HG03139 (cell line): ENCODE results near the gene LSP1.

Experiments
- ATAC-seq: cut with Tn5 transposase; IDR thresholded peaks from one replicate; pipeline ENCODE4 v1.9.1; 2021; ENCODE audit not compliant: unreplicated experiment

The LSP1 gene

GRCh38 chr11:1913271-1914060 lies 60.6 kb downstream of the LSP1 start:
- ATAC-seq = no peak

GRCh38 chr11:1915795-1916131 lies 62.9 kb downstream of the LSP1 start:
- ATAC-seq = no peak

- ATAC-seq = no peak
These were observed 63.5 kb downstream of the LSP1 start for GRCh38 chr11:1916132-1916985.

- ATAC-seq = no peak
These were observed 64.2 kb downstream of the LSP1 start for GRCh38 chr11:1916986-1917522.

GRCh38 chr11:1917523-1918435 lies 64.9 kb downstream of the LSP1 start:
- ATAC-seq = no peak

- no peak for ATAC-seq
These were observed 65.8 kb downstream of the LSP1 start for GRCh38 chr11:1918436-1919315.

GRCh38 chr11:1919391-1920127 lies 66.7 kb downstream of the LSP1 start, which contains the start of gene TNNT3:
Gene TNNT3, plus strand, starts transcription at chr11:1919703. Its CDS starts 3,172 bp downstream, at chr11:1922875.
- ATAC-seq = no peak

GRCh38 chr11:1920128-1920908 lies 67.4 kb downstream of the LSP1 start:
- no peak for ATAC-seq

- no peak for ATAC-seq
These were observed 68.2 kb downstream of the LSP1 start for GRCh38 chr11:1920909-1921573.

GRCh38 chr11:1921574-1922141 lies 68.8 kb downstream of the LSP1 start:
- no peak for ATAC-seq

- no peak for ATAC-seq
These were observed 69.7 kb downstream of the LSP1 start for GRCh38 chr11:1922481-1923081.

- ATAC-seq = no peak
These were observed 70.5 kb downstream of the LSP1 start for GRCh38 chr11:1923201-1923956.

GRCh38 chr11:1924181-1924580 lies 71.3 kb downstream of the LSP1 start:
- ATAC-seq = no peak

GRCh38 chr11:1924646-1925372 lies 71.9 kb downstream of the LSP1 start:
- no peak for ATAC-seq

GRCh38 chr11:1925373-1926155 lies 72.7 kb downstream of the LSP1 start:
- no peak for ATAC-seq
